Loucy (cell line): ENCODE measurements around the gene SIL1.
"Not testable (repeated sequence)": the region's sequence is repeated elsewhere in the genome, so short reads cannot be mapped to it uniquely, and the experiment has no call there.

Source experiments
- H2AFZ ChIP-seq: fragments of 200-600 bp; sonication (generic); 2 replicates; pipeline ENCODE4 v1.6.0; 2016; ENCODE audit warnings: antibody characterized with exemption, mild to moderate bottlenecking, low read length, moderate library complexity
- H3F3A ChIP-seq: fragments of 200-600 bp; 2 replicates; pipeline ENCODE4 v1.6.0; 2016; ENCODE audit warnings: antibody characterized with exemption, low read depth, mild to moderate bottlenecking
- H3K27me3 ChIP-seq: fragments of 200-600 bp; sonication (generic); 2 replicates; pipeline ENCODE4 v1.6.1; 2014; ENCODE audit warnings: low read length, mild to moderate bottlenecking; ENCODE audit not compliant: insufficient read depth, poor library complexity, severe bottlenecking
- H3K36me3 ChIP-seq: fragments of 200-600 bp; sonication (generic); 2 replicates; pipeline ENCODE4 v1.6.1; 2016; ENCODE audit warnings: low read length; ENCODE audit not compliant: insufficient read depth
- H3K4me1 ChIP-seq: fragments of 200-600 bp; sonication (generic); 2 replicates; pipeline ENCODE4 v1.5.1; 2014; ENCODE audit warnings: low read length, mild to moderate bottlenecking; ENCODE audit not compliant: insufficient read depth, poor library complexity, severe bottlenecking
- H3K4me2 ChIP-seq: fragments of 200-600 bp; sonication (generic); 2 replicates; pipeline ENCODE4 v1.6.0; 2014; ENCODE audit warnings: antibody characterized with exemption, low read length, low read depth, mild to moderate bottlenecking; ENCODE audit not compliant: poor library complexity, severe bottlenecking
- H3K4me3 ChIP-seq: fragments of 200-600 bp; sonication (generic); 2 replicates; pipeline ENCODE4 v1.5.1; 2014; ENCODE audit warnings: low read length, mild to moderate bottlenecking, mixed read lengths; ENCODE audit not compliant: poor library complexity, severe bottlenecking
- H3K79me2 ChIP-seq: fragments of 200-600 bp; sonication (generic); 2 replicates; pipeline ENCODE4 v1.6.1; 2014; ENCODE audit warnings: low read length; ENCODE audit not compliant: insufficient read depth
- H3K9ac ChIP-seq: fragments of 200-600 bp; sonication (generic); 2 replicates; pipeline ENCODE4 v1.6.0; 2014; ENCODE audit warnings: mild to moderate bottlenecking, low read depth, low read length, moderate library complexity; ENCODE audit not compliant: poor library complexity, severe bottlenecking
- H3K9me2 ChIP-seq: fragments of 200-600 bp; sonication (generic); replicated peaks from 2 replicates; pipeline ENCODE4 v1.6.1; 2016; ENCODE audit warnings: low read depth, low read length, mixed read lengths
- H3K9me3 ChIP-seq: fragments of 200-600 bp; sonication (generic); 2 replicates; pipeline ENCODE4 v1.6.1; 2014; ENCODE audit warnings: mild to moderate bottlenecking, antibody characterized with exemption, low read length, low read depth; ENCODE audit not compliant: insufficient read depth
- H4K20me1 ChIP-seq: fragments of 200-600 bp; sonication (generic); 2 replicates; pipeline ENCODE4 v1.6.0; 2014; ENCODE audit warnings: antibody characterized with exemption, low read length, mild to moderate bottlenecking; ENCODE audit not compliant: insufficient read depth, poor library complexity, severe bottlenecking
- EZH2phosphoT487 ChIP-seq: fragments of 200-600 bp; IDR thresholded peaks from 2 replicates; pipeline ENCODE4 v1.6.1; 2018; ENCODE audit warnings: antibody characterized with exemption, mild to moderate bottlenecking, moderate library complexity, borderline replicate concordance
- TF ChIP-seq, protein P1 (sequence below): fragments of 200-600 bp; sonication (generic); conservative IDR thresholded peaks from 2 replicates; pipeline ENCODE4 v1.5.1; 2014; ENCODE audit warnings: mild to moderate bottlenecking, antibody characterized with exemption, low read length

SIL1 gene

DNA sequence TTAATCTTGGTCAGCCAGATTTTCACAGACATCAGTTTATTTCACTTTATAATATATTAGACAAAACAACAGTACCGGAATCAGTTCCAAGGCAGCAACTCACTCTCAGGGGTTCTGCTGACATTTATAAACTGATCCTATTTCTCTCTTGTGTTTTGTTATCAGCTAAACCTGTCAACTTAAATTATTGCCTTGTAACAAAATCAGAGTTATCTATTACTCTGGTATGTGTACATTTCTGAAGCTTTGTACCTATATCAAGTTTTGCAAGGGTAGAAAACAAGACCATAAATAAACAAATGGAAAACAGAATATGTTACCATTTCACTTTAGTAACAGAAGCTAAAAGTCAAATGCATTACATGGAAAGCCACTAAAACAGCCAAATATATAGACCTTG is 122.1 kb downstream of the SIL1 start:
- no peak overlapping the region for H3K4me3 ChIP-seq
- TF ChIP-seq, protein P1, sequence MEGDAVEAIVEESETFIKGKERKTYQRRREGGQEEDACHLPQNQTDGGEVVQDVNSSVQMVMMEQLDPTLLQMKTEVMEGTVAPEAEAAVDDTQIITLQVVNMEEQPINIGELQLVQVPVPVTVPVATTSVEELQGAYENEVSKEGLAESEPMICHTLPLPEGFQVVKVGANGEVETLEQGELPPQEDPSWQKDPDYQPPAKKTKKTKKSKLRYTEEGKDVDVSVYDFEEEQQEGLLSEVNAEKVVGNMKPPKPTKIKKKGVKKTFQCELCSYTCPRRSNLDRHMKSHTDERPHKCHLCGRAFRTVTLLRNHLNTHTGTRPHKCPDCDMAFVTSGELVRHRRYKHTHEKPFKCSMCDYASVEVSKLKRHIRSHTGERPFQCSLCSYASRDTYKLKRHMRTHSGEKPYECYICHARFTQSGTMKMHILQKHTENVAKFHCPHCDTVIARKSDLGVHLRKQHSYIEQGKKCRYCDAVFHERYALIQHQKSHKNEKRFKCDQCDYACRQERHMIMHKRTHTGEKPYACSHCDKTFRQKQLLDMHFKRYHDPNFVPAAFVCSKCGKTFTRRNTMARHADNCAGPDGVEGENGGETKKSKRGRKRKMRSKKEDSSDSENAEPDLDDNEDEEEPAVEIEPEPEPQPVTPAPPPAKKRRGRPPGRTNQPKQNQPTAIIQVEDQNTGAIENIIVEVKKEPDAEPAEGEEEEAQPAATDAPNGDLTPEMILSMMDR: no peak
- TF ChIP-seq EZH2phosphoT487: no peak
- H3K9ac ChIP-seq: no peak overlapping the region
- no peaks in the 10 kb centered on the region for H3K9me3 ChIP-seq
- peaks cover 10% of the 10 kb centered on the region for H3K4me1 ChIP-seq
- no peaks in the 10 kb centered on the region for H3K27me3 ChIP-seq
- H3K36me3 ChIP-seq: no peaks in the 10 kb centered on the region
- H3K4me2 ChIP-seq: no peak overlapping the region
- H3F3A ChIP-seq: no peaks in the 10 kb centered on the region
- H2AFZ ChIP-seq: no peak overlapping the region
- H3K79me2 ChIP-seq: no peaks in the 10 kb centered on the region
- no peaks in the 10 kb centered on the region for H4K20me1 ChIP-seq
- H3K9me2 ChIP-seq: no peaks in the 10 kb centered on the region

DNA sequence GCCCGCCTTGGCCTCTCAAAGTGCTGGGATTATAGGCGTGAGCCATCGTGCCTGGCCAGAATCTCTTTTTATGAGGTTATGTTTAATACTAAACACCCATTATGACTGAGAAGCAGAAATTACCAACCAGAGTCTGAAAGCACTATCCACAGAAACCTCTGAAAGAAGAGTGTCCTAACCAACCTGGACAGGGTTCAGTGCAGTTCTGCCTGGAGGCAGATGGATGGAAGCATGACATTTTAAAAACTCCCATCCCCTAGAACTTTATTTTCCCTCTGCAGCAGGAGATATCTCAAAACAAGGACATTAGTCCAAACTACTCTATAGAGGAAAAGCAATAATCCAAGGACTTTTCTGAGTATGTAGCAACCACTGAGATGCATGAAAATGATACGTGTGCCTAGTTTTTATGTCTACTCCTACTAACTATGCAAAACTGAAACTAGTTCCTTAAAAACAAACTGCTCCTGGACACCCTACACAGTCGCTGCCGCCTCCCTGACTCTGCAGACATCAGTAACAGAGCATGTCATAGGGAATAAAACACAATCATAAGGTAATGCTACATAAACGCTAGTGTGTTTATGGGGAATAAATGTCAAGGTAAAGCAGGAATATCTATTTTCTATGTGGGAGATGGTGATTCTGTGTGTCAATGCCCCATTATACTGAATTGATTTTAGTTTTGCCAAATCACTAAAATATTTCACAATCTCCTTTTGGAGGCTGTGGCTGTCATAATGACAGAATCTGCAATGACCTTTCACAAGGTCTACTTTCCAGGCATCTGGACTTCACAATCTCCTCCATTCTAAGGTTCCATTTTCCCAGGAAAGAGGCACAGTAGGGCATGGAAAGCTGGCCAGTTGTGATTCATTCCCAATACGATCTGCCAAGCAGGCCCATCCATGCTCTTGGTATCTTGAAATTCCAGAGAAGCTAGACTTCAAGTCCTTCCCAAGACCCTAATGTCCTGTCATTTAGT is 122.8 kb downstream of the SIL1 start:
- Histone ChIP-seq H3K9ac (no peak overlapping the region), H3K79me2 (no peaks in the 10 kb centered on the region), H3K27me3 (no peaks in the 10 kb centered on the region), H3K4me2 (no peak overlapping the region), H3K9me3 (no peaks in the 10 kb centered on the region), H4K20me1 (no peaks in the 10 kb centered on the region), H3K4me1 (peaks cover 10% of the 10 kb centered on the region), H2AFZ (no peak overlapping the region), H3F3A (no peaks in the 10 kb centered on the region), H3K4me3 (no peak overlapping the region), H3K9me2 (no peaks in the 10 kb centered on the region), H3K36me3 (no peaks in the 10 kb centered on the region)
- no peak for TF ChIP-seq EZH2phosphoT487
- TF ChIP-seq, protein P1: no peak

DNA sequence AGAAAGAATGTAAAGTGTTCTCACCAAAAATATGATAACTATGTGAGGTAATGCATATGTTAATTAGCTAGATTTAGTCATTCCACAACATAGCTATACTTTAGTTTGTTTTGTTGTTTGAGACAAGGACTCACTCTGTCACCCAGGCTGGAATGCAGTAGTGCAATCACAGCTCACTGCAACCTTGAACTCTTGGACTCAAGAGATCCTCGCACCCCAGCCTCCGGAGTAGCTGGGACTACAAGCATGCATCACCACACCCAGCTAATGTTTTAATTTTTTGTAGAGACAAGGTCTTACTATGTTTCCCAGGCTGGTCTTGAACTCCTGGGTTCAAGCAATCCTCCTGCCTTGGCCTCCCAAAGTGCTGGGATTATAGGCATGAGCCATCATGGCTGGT is 124.2 kb downstream of the SIL1 start:
- not testable (repeated sequence) for H2AFZ ChIP-seq, H3K79me2 ChIP-seq, H3K9ac ChIP-seq, H3F3A ChIP-seq, H3K4me3 ChIP-seq, H3K27me3 ChIP-seq, H3K36me3 ChIP-seq, H3K9me3 ChIP-seq, H3K4me2 ChIP-seq, H3K9me2 ChIP-seq, H4K20me1 ChIP-seq
- peaks cover 12% of the 10 kb centered on the region for H3K4me1 ChIP-seq
